ENCODE measurements around the gene FLT1.
A peak's percentile ranks its signal among the peaks of the same experiment; 100 is the strongest.

The FLT1 gene

DNA sequence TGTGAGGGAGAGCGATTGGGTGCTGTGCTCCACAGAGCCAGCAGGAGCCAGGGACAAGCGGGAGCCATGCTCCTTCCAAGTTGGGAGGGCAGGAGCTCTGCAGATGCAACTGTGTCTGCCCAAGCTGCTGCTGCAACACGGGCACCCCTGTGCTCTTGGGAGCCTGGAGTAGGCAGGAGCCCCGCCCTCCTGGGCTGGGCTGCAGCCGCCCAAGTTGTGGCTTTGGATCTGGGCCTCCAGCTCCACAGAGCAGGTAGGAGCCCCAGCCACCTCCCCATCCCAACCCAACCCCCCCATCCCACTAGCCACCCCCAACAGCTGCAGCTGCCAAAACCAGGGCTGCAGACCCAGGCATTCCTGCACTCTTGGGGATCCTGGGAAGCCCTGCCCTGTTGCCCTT is 39.9 kb upstream of the FLT1 start:
- 89% methylated on average over 5 of the region's 5 CpGs for WGBS
- no peak overlapping the region for H3K27ac ChIP-seq (ENCODE audit: low read depth, low read length)
- H3K9ac ChIP-seq (ENCODE audit: low read depth, low read length), result no peak overlapping the region
- H3K4me1 ChIP-seq (ENCODE audit: insufficient read depth, low read length), result peaks cover 15% of the 10 kb centered on the region
- H3K27me3 ChIP-seq (ENCODE audit: insufficient read depth, low read length), result peaks cover 40% of the 10 kb centered on the region
- no peak overlapping the region for H3K4me3 ChIP-seq (ENCODE audit: low read length)
- H3K9me3 ChIP-seq (ENCODE audit: insufficient read depth, low read depth, low read length), result peaks cover 3% of the 10 kb centered on the region; the same call in 1 of the 2 replicates
- H3K36me3 ChIP-seq (ENCODE audit: insufficient read depth, low read length), result no peaks in the 10 kb centered on the region

DNA sequence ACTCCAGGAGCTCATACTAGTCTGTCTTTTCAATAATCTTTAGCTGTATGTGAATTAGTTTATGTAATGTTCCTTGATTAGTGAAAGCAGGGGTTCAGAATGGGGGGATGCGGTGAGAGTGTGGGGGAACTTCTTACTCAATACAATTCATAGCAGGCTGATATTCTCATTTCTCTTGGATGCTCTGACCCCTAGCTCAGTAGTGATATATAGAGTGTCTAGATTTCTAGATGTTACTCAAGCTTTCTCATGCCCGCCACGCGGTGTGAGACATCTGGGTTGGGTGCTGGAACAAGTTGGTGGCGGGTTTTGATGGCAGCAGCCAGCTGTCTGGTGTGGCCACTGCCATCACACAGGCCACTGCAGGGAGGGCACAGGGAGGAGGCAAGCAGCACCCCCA is 39.3 kb upstream of the FLT1 start:
- Histone ChIP-seq H3K9ac (ENCODE audit: low read depth, low read length) (no peak overlapping the region), H3K9me3 (ENCODE audit: insufficient read depth, low read depth, low read length) (peaks cover 3% of the 10 kb centered on the region; the same call in 1 of the 2 replicates), H3K27me3 (ENCODE audit: insufficient read depth, low read length) (peaks cover 40% of the 10 kb centered on the region), H3K36me3 (ENCODE audit: insufficient read depth, low read length) (no peaks in the 10 kb centered on the region), H3K4me1 (ENCODE audit: insufficient read depth, low read length) (peaks cover 20% of the 10 kb centered on the region), H3K4me3 (ENCODE audit: low read length) (no peak overlapping the region), H3K27ac (ENCODE audit: low read depth, low read length) (no peak overlapping the region)
- 77% methylated on average over 5 of the region's 5 CpGs for WGBS

GRCh38 chr13:28533441-28534166 is 38.7 kb upstream of the FLT1 start:
- Histone ChIP-seq H3K9ac (ENCODE audit: low read depth, low read length) (no peak overlapping the region), H3K9me3 (ENCODE audit: insufficient read depth, low read depth, low read length) (peaks cover 3% of the 10 kb centered on the region; the same call in 1 of the 2 replicates), H3K27ac (ENCODE audit: low read depth, low read length) (no peak overlapping the region), H3K27me3 (ENCODE audit: insufficient read depth, low read length) (peaks cover 40% of the 10 kb centered on the region), H3K4me3 (ENCODE audit: low read length) (peak overlapping the region; percentile 62), H3K4me1 (ENCODE audit: insufficient read depth, low read length) (peaks cover 26% of the 10 kb centered on the region), H3K36me3 (ENCODE audit: insufficient read depth, low read length) (no peaks in the 10 kb centered on the region)
- WGBS, result 93% methylated on average over 7 of the region's 7 CpGs

- Histone ChIP-seq H3K27ac (ENCODE audit: low read depth, low read length) (no peak overlapping the region), H3K36me3 (ENCODE audit: insufficient read depth, low read length) (no peaks in the 10 kb centered on the region), H3K9ac (ENCODE audit: low read depth, low read length) (peak overlapping the region; percentile 59), H3K4me3 (ENCODE audit: low read length) (peak overlapping the region; percentile 62), H3K27me3 (ENCODE audit: insufficient read depth, low read length) (peaks cover 40% of the 10 kb centered on the region), H3K9me3 (ENCODE audit: insufficient read depth, low read depth, low read length) (peaks cover 3% of the 10 kb centered on the region; the same call in 1 of the 2 replicates), H3K4me1 (ENCODE audit: insufficient read depth, low read length) (peaks cover 29% of the 10 kb centered on the region)
- WGBS, result 11% methylated on average over 10 of the region's 10 CpGs
Measured at GRCh38 chr13:28533125-28533436, 38.2 kb upstream of the FLT1 start.

GRCh38 chr13:28532388-28533124 is 37.6 kb upstream of the FLT1 start:
- H3K27ac ChIP-seq (ENCODE audit: low read depth, low read length), result no peak overlapping the region
- H3K9ac ChIP-seq (ENCODE audit: low read depth, low read length), result peak overlapping the region; percentile 59
- H3K27me3 ChIP-seq (ENCODE audit: insufficient read depth, low read length), result peaks cover 40% of the 10 kb centered on the region
- peak overlapping the region; percentile 62 for H3K4me3 ChIP-seq (ENCODE audit: low read length)
- no peaks in the 10 kb centered on the region for H3K36me3 ChIP-seq (ENCODE audit: insufficient read depth, low read length)
- H3K9me3 ChIP-seq (ENCODE audit: insufficient read depth, low read depth, low read length), result peaks cover 3% of the 10 kb centered on the region; the same call in 1 of the 2 replicates
- WGBS, result under 1% methylated on average over 96 of the region's 96 CpGs
- peaks cover 29% of the 10 kb centered on the region for H3K4me1 ChIP-seq (ENCODE audit: insufficient read depth, low read length)

DNA sequence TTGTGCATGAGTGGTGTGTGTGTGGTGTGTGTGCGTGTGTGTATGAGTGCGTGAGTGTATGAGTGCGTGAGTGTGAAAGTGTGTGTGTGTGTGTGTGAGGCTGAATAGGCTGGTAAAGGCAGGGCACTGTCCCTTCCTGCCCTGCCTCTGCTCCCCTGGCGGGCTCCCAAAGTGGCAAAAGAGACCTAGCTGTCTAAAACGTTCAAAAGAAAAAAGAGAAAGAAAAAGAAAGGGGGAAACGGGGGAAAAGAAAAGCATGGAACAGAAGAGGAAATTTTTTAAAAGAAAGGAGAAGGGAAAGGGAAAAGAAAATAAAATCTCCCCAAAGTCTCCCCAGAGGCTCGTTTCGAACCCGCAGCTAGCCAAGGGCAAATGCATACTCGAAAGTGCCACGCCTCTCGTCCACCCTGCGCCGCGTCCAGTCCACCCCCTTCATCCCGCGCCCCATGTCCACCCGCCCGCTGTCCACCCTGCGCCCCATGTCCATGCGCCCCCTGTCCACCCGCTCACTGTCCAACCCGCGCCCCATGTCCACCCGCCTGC is 37.0 kb upstream of the FLT1 start:
- peak overlapping the region; percentile 26 for H3K9ac ChIP-seq (ENCODE audit: low read depth, low read length)
- H3K27ac ChIP-seq (ENCODE audit: low read depth, low read length), result no peak overlapping the region
- peaks cover 29% of the 10 kb centered on the region for H3K4me1 ChIP-seq (ENCODE audit: insufficient read depth, low read length)
- peak overlapping the region; percentile 62 for H3K4me3 ChIP-seq (ENCODE audit: low read length)
- no peaks in the 10 kb centered on the region for H3K36me3 ChIP-seq (ENCODE audit: insufficient read depth, low read length)
- peaks cover 40% of the 10 kb centered on the region for H3K27me3 ChIP-seq (ENCODE audit: insufficient read depth, low read length)
- 6% methylated on average over 25 of the region's 25 CpGs for WGBS
- peaks cover 3% of the 10 kb centered on the region; the same call in 1 of the 2 replicates for H3K9me3 ChIP-seq (ENCODE audit: insufficient read depth, low read depth, low read length)

GRCh38 chr13:28531077-28531844 is 36.3 kb upstream of the FLT1 start:
- Histone ChIP-seq H3K27ac (ENCODE audit: low read depth, low read length) (peak overlapping the region; percentile 11; the same call in 1 of the 2 replicates), H3K4me1 (ENCODE audit: insufficient read depth, low read length) (peaks cover 29% of the 10 kb centered on the region), H3K36me3 (ENCODE audit: insufficient read depth, low read length) (no peaks in the 10 kb centered on the region), H3K27me3 (ENCODE audit: insufficient read depth, low read length) (peaks cover 40% of the 10 kb centered on the region), H3K9me3 (ENCODE audit: insufficient read depth, low read depth, low read length) (peaks cover 3% of the 10 kb centered on the region; the same call in 1 of the 2 replicates), H3K9ac (ENCODE audit: low read depth, low read length) (peak overlapping the region; percentile 26), H3K4me3 (ENCODE audit: low read length) (peak overlapping the region; percentile 62)
- 1% methylated on average over 39 of the region's 39 CpGs for WGBS

DNA sequence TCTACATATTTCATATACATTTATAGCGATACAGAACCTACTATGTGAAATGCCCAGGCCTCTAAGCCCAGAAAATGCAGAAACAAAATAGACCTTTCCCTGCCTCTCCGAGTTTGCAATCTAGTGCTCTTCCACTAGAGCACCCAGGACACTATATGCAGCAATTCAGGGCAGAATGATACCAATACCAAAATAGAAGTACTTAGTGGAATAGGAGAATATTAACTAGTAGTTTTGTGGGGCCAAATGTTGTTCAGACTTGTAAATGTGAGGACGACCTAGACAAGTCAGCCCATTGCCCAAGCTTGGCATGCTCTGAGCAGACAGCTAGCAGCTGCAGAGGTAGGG is 35.8 kb upstream of the FLT1 start:
- Histone ChIP-seq H3K4me1 (ENCODE audit: insufficient read depth, low read length) (peaks cover 29% of the 10 kb centered on the region), H3K4me3 (ENCODE audit: low read length) (peak overlapping the region; percentile 62), H3K27ac (ENCODE audit: low read depth, low read length) (peak overlapping the region; percentile 11; the same call in 1 of the 2 replicates), H3K9ac (ENCODE audit: low read depth, low read length) (peak overlapping the region; percentile 26), H3K9me3 (ENCODE audit: insufficient read depth, low read depth, low read length) (no peaks in the 10 kb centered on the region), H3K27me3 (ENCODE audit: insufficient read depth, low read length) (peaks cover 40% of the 10 kb centered on the region), H3K36me3 (ENCODE audit: insufficient read depth, low read length) (no peaks in the 10 kb centered on the region)
- WGBS, result 34% methylated on average over 3 of the region's 3 CpGs

DNA sequence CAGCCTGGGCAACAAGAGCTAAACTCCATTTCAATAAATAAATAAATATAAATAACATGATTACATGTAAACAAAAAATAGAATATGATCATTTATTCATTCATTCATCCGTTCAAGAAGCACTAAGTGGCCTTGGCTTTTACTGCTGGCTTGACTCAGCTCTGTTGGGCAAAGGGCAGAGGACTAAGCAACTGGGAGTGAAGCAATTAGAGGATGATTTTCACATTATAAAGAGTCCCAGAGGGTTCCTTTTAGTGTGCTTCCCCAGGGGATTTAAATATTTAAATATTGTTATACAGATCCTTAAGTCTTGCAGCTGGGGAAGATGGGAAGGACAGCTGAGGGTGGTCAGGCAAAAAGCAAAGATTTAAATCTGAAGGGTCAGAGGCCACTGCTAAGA is 34.9 kb upstream of the FLT1 start:
- Histone ChIP-seq H3K4me3 (ENCODE audit: low read length) (no peak overlapping the region), H3K27me3 (ENCODE audit: insufficient read depth, low read length) (peaks cover 40% of the 10 kb centered on the region), H3K4me1 (ENCODE audit: insufficient read depth, low read length) (peaks cover 29% of the 10 kb centered on the region), H3K9me3 (ENCODE audit: insufficient read depth, low read depth, low read length) (no peaks in the 10 kb centered on the region), H3K36me3 (ENCODE audit: insufficient read depth, low read length) (no peaks in the 10 kb centered on the region), H3K9ac (ENCODE audit: low read depth, low read length) (no peak overlapping the region), H3K27ac (ENCODE audit: low read depth, low read length) (no peak overlapping the region; the same call in 1 of the 2 replicates)
- 17% methylated on average over 1 of the region's 1 CpG for WGBS

DNA sequence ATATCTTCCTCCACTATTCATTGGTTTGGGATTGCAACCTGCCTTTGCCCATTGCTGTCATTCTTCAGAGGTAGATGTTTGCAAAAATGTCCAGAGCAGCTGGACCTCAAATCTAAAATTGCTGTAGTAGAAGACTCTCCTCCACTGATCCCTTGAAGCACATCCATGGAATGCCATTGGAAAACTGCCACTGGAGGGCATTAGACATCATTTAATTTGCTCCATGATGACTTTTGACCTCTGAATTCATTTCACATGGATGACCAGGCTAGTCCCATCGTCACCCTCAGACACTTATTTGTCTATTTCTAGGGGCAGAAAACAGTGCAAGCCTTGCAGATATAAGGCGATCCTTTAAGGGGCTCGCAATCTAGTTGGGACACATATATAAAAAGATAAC is 33.9 kb upstream of the FLT1 start:
- WGBS, result 81% methylated on average over 3 of the region's 3 CpGs
- no peak overlapping the region for H3K4me3 ChIP-seq (ENCODE audit: low read length)
- H3K27me3 ChIP-seq (ENCODE audit: insufficient read depth, low read length), result peaks cover 34% of the 10 kb centered on the region
- H3K36me3 ChIP-seq (ENCODE audit: insufficient read depth, low read length), result no peaks in the 10 kb centered on the region
- H3K9me3 ChIP-seq (ENCODE audit: insufficient read depth, low read depth, low read length), result no peaks in the 10 kb centered on the region
- no peak overlapping the region for H3K27ac ChIP-seq (ENCODE audit: low read depth, low read length)
- peaks cover 29% of the 10 kb centered on the region for H3K4me1 ChIP-seq (ENCODE audit: insufficient read depth, low read length)
- H3K9ac ChIP-seq (ENCODE audit: low read depth, low read length), result no peak overlapping the region

- no peak overlapping the region for H3K27ac ChIP-seq (ENCODE audit: low read depth, low read length)
- H3K27me3 ChIP-seq (ENCODE audit: insufficient read depth, low read length), result peaks cover 29% of the 10 kb centered on the region
- H3K9ac ChIP-seq (ENCODE audit: low read depth, low read length), result no peak overlapping the region
- WGBS, result 96% methylated on average over 2 of the region's 3 CpGs
- H3K4me3 ChIP-seq (ENCODE audit: low read length), result no peak overlapping the region
- no peaks in the 10 kb centered on the region for H3K9me3 ChIP-seq (ENCODE audit: insufficient read depth, low read depth, low read length)
- H3K36me3 ChIP-seq (ENCODE audit: insufficient read depth, low read length), result no peaks in the 10 kb centered on the region
- peaks cover 29% of the 10 kb centered on the region for H3K4me1 ChIP-seq (ENCODE audit: insufficient read depth, low read length)
Measured at GRCh38 chr13:28528388-28528787, 33.5 kb upstream of the FLT1 start.

Measured in HUES64 (cell line).